NCI-H2107 treated with DMSO at 0.1 percent for 48 hours (cell line): ENCODE results near the gene TYW5.

Experiments used
- DNase-seq: peaks from one replicate; lab custom pipeline; 2025; ENCODE audit not compliant: unreplicated experiment; lab: John Stamatoyannopoulos, UW

The TYW5 gene

GRCh38 chr2:199975273-199975895 is 20.1 kb upstream of the TYW5 start:
- DNase-seq, result no peak

- DNase-seq, result peak; percentile 37
Measured at GRCh38 chr2:199973703-199974102, 18.4 kb upstream of the TYW5 start.

GRCh38 chr2:199972088-199972626 is 16.9 kb upstream of the TYW5 start:
- DNase-seq, result no peak

GRCh38 chr2:199968126-199968525 is 12.8 kb upstream of the TYW5 start:
- DNase-seq, result no peak

GRCh38 chr2:199966976-199967375 is 11.7 kb upstream of the TYW5 start:
- no peak for DNase-seq

GRCh38 chr2:199966405-199966804 is 11.1 kb upstream of the TYW5 start:
- no peak for DNase-seq

- no peak for DNase-seq
Measured at GRCh38 chr2:199962203-199962602, 6.9 kb upstream of the TYW5 start.

GRCh38 chr2:199958014-199958413 is 2.7 kb upstream of the TYW5 start:
- no peak for DNase-seq

- no peak for DNase-seq
Measured at GRCh38 chr2:199956062-199956380, 730 bp upstream of the TYW5 start.

- DNase-seq, result peak; percentile 81
Measured at GRCh38 chr2:199955007-199955338, 318 bp downstream of the TYW5 start.

GRCh38 chr2:199951023-199951422 is 4.3 kb downstream of the TYW5 start:
- no peak for DNase-seq

GRCh38 chr2:199950396-199950795 is 4.9 kb downstream of the TYW5 start:
- no peak for DNase-seq

- DNase-seq, result no peak
Measured at GRCh38 chr2:199946836-199947235, 8.5 kb downstream of the TYW5 start.

- no peak for DNase-seq
Measured at GRCh38 chr2:199946196-199946595, 9.1 kb downstream of the TYW5 start.

- no peak for DNase-seq
Measured at GRCh38 chr2:199943373-199943772, 11.9 kb downstream of the TYW5 start.

- DNase-seq, result peak; percentile 41
Measured at GRCh38 chr2:199940373-199940772, 14.9 kb downstream of the TYW5 start.

- no peak for DNase-seq
Measured at GRCh38 chr2:199936554-199936953, 18.7 kb downstream of the TYW5 start.

- DNase-seq, result no peak
Measured at GRCh38 chr2:199933466-199933865, 21.8 kb downstream of the TYW5 start.

GRCh38 chr2:199932312-199932855 is 22.9 kb downstream of the TYW5 start:
- no peak for DNase-seq

- DNase-seq, result no peak
Measured at GRCh38 chr2:199929262-199929661, 26.0 kb downstream of the TYW5 start.

GRCh38 chr2:199928626-199929025 is 26.7 kb downstream of the TYW5 start:
- DNase-seq, result no peak

GRCh38 chr2:199928226-199928625 is 27.1 kb downstream of the TYW5 start:
- no peak for DNase-seq

- DNase-seq, result no peak
Measured at GRCh38 chr2:199926806-199927205, 28.5 kb downstream of the TYW5 start.
